Motor neuron (in vitro differentiated cells): Measurements from ENCODE around the gene ATP2A3. TPM values are rescaled to one million over a fixed set of nuclear protein-coding genes. Genes with fewer than 3 reads are reported as not detected.
A peak's percentile ranks its signal among the peaks of the same experiment; 100 is the strongest.

Source experiments
- ATAC-seq, 8 experiments: fragments of 200-7000 bp; cut with Tn5 transposase; replicated peaks in 6 of 8; 2 replicates each; pipeline ENCODE4 v1.8.0; 2021; ENCODE audit warnings: mild to moderate bottlenecking in 8 of 8, moderate library complexity in 8 of 8
- H3K27ac ChIP-seq, 2 donors: fragments of 250-450 bp; sonication (Bioruptor Pico); 2 replicates each; pipeline ENCODE4 v1.9.0; 2021; ENCODE audit warnings: antibody characterized with exemption in 2 of 2, mild to moderate bottlenecking in 2 of 2, moderate library complexity in 1 of 2
- H3K4me1 ChIP-seq, 2 donors: fragments of 250-450 bp; sonication (Bioruptor Pico); replicated peaks in 1 of 2; 2 replicates each; pipeline ENCODE4 v1.6.1; 2021; ENCODE audit warnings: antibody characterized with exemption in 2 of 2, mild to moderate bottlenecking in 2 of 2, moderate library complexity in 1 of 2
- H3K4me3 ChIP-seq, 5 donors: fragments of 250-450 bp; sonication (Bioruptor Pico); 2 replicates each; pipeline ENCODE4 v1.9.0; 2021; ENCODE audit warnings: antibody characterized with exemption in 5 of 5, mild to moderate bottlenecking in 5 of 5, moderate library complexity in 4 of 5
- whole genome bisulfite sequencing, 10 experiments: fragments of 450-650 bp; shearing (Covaris generic); methylation state at CpG; one replicate each; pipeline ENCODE4 v1.0.0; 2022; 5-methylcytosine and 5-hydroxymethylcytosine counted together
- in situ Hi-C, 9 experiments: fragments of 400-800 bp; cut with MboI; loops; one replicate each; pipeline ENCODE4 v1.15.0; 2021; ENCODE audit warnings: low sequenced_read_pairs in 9 of 9, low pct_unique_long_range_greater_than_20kb in 2 of 9; ENCODE audit not compliant: unreplicated experiment in 9 of 9
- total RNA-seq, 8 experiments: library from RNA; unstranded; fragments of 300-600 nt; gene quantifications; 2 replicates each; pipeline versions ENCODE4 v1.2.3 to v1.2.4, GENCODE V29; 2022

Gene ATP2A3
- total RNA-seq, 8 experiments from 2014 or later, result 0.07 to 3.9 (median 1.00) TPM

GRCh38 chr17:3884188-3884587 is 80.0 kb downstream of the ATP2A3 start:
- WGBS, 10 experiments, result 50 to 100% (median 80%) methylated on average over 1 to 5 of the region's 12 CpGs; no CpG with 5 or more reads in 3 of the 10 experiments
- Histone ChIP-seq H3K27ac (no peak overlapping the region), H3K4me1 (peaks cover 24 to 27% of the 10 kb centered on the region in 2 donors), H3K4me3 (no peak overlapping the region)
- no peak for ATAC-seq
- in situ Hi-C loops, result no loop called here

GRCh38 chr17:3882276-3882675 is 82.0 kb downstream of the ATP2A3 start:
- no peak overlapping the region for H3K4me3 ChIP-seq
- ATAC-seq, result no peak
- in situ Hi-C loops, result no loop called here
- no peak overlapping the region for H3K27ac ChIP-seq
- 94 to 100% (median 100%) methylated on average over 1 to 2 of the region's 4 CpGs; no CpG with 5 or more reads in 7 of the 10 experiments for WGBS, 10 experiments
- peaks cover 13 to 15% of the 10 kb centered on the region in 2 donors for H3K4me1 ChIP-seq

- Histone ChIP-seq H3K4me3 (no peak overlapping the region), H3K27ac (no peak overlapping the region), H3K4me1 (peaks cover 13 to 15% of the 10 kb centered on the region in 2 donors)
- WGBS, 10 experiments, result 70 to 100% (median 91%) methylated on average over 1 to 7 of the region's 7 CpGs; no CpG with 5 or more reads in 3 of the 10 experiments
- ATAC-seq, result no peak
- in situ Hi-C loops, result no loop called here
Measured at GRCh38 chr17:3880983-3881382, 83.3 kb downstream of the ATP2A3 start.

- in situ Hi-C loops, result no loop called here
- H3K27ac ChIP-seq, result peak overlapping the region; percentile 69 to 79
- no peak overlapping the region for H3K4me3 ChIP-seq
- WGBS, 10 experiments, result 10 to 88% (median 75%) methylated on average over 2 to 8 of the region's 25 CpGs; no CpG with 5 or more reads in 4 of the 10 experiments
- peaks cover 13 to 15% of the 10 kb centered on the region in 2 donors for H3K4me1 ChIP-seq
- ATAC-seq, result peak in 1 of 8 experiments; percentile 3
Measured at GRCh38 chr17:3879591-3880417, 84.4 kb downstream of the ATP2A3 start.

GRCh38 chr17:3879186-3879585 is 85.1 kb downstream of the ATP2A3 start:
- in situ Hi-C loops, result no loop called here
- 33 to 57% (median 51%) methylated on average over 1 to 3 of the region's 5 CpGs; no CpG with 5 or more reads in 6 of the 10 experiments for WGBS, 10 experiments
- Histone ChIP-seq H3K4me3 (no peak overlapping the region), H3K4me1 (peaks cover 13 to 15% of the 10 kb centered on the region in 2 donors), H3K27ac (peak overlapping the region; percentile 69 to 79)
- ATAC-seq, result peak; percentile 91 to 97 (median 96)

- in situ Hi-C loops, result no loop called here
- Histone ChIP-seq H3K4me3 (no peak overlapping the region), H3K4me1 (peaks cover 10 to 12% of the 10 kb centered on the region in 2 donors), H3K27ac (no peak overlapping the region)
- no peak for ATAC-seq
- WGBS, 10 experiments, result 70 to 96% (median 80%) methylated on average over 1 to 7 of the region's 8 CpGs; no CpG with 5 or more reads in 3 of the 10 experiments
Measured at GRCh38 chr17:3877220-3877619, 87.0 kb downstream of the ATP2A3 start.

- H3K4me3 ChIP-seq, result no peak overlapping the region
- ATAC-seq, result no peak
- H3K27ac ChIP-seq, result no peak overlapping the region
- peaks cover 9 to 11% of the 10 kb centered on the region in 2 donors for H3K4me1 ChIP-seq
- 81 to 100% (median 90%) methylated on average over 1 to 5 of the region's 7 CpGs; no CpG with 5 or more reads in 5 of the 10 experiments for WGBS, 10 experiments
- in situ Hi-C loops, result no loop called here
Measured at GRCh38 chr17:3875317-3875716, 88.9 kb downstream of the ATP2A3 start.

Other genes starting within 250 kb of the ATP2A3 start
- 1 to 10 TPM in 4 of 8 experiments, under 1 TPM in 4; 0.43 to 8.5 (median 1.2) TPM for gene HASPIN, start 240.5 kb downstream of the ATP2A3 start, total RNA-seq
- gene ITGAE, start 163.2 kb downstream of the ATP2A3 start, total RNA-seq, result 10 to 100 TPM; 14.0 to 47.6 (median 22.3) TPM
- 10 to 100 TPM; 17.7 to 57.9 (median 33.7) TPM for gene NCBP3, start 118.2 kb downstream of the ATP2A3 start, total RNA-seq
- gene CAMKK1, start 71.4 kb downstream of the ATP2A3 start, total RNA-seq, result 1 to 10 TPM; 2.2 to 7.7 (median 5.1) TPM
- gene P2RX1, start 48.0 kb downstream of the ATP2A3 start, total RNA-seq, result 1 to 10 TPM in 1 of 8 experiments, under 1 TPM in 5, not detected in 2; 0.05 to 1.2 (median 0.29) TPM
- gene ZZEF1, start 178.6 kb upstream of the ATP2A3 start, total RNA-seq, result 10 to 100 TPM; 19.5 to 47.7 (median 29.1) TPM
- gene CYB5D2, start 178.8 kb upstream of the ATP2A3 start, total RNA-seq, result 10 to 100 TPM; 20.7 to 53.2 (median 25.9) TPM